ENCODE measurements around the gene DLX2.
"Not testable (repeated sequence)": the region's sequence is repeated elsewhere in the genome, so short reads cannot be mapped to it uniquely, and the experiment has no call there.

Gene DLX2

GRCh38 chr2:172102391-172103359 is at the start of gene DLX2:
TSS of gene DLX2 (minus strand) at chr2:172102900. CDS start at chr2:172102538, 362 bp downstream.
- peak; percentile 97 for DNase-seq

GRCh38 chr2:172147944-172148650 is 45.4 kb upstream of the DLX2 start:
- DNase-seq, result no peak

GRCh38 chr2:172143817-172144216 is 41.1 kb upstream of the DLX2 start:
- no peak for DNase-seq

GRCh38 chr2:172138727-172139126 is 36.0 kb upstream of the DLX2 start:
- DNase-seq, result not testable (repeated sequence)

GRCh38 chr2:172137943-172138342 is 35.2 kb upstream of the DLX2 start:
- DNase-seq, result no peak

- DNase-seq, result no peak
Observed at GRCh38 chr2:172137109-172137508, 34.4 kb upstream of the DLX2 start.

GRCh38 chr2:172135446-172135845 is 32.7 kb upstream of the DLX2 start:
- no peak for DNase-seq

GRCh38 chr2:172134270-172134669 is 31.6 kb upstream of the DLX2 start:
- DNase-seq, result no peak

- DNase-seq, result no peak
Observed at GRCh38 chr2:172131713-172132555, 29.2 kb upstream of the DLX2 start.

- no peak for DNase-seq
Observed at GRCh38 chr2:172129404-172129803, 26.7 kb upstream of the DLX2 start.

- DNase-seq, result no peak
Observed at GRCh38 chr2:172128484-172128883, 25.8 kb upstream of the DLX2 start.

- no peak for DNase-seq
Observed at GRCh38 chr2:172120118-172120517, 17.4 kb upstream of the DLX2 start.

- no peak for DNase-seq
Observed at GRCh38 chr2:172119089-172119488, 16.4 kb upstream of the DLX2 start.

GRCh38 chr2:172116107-172116506 is 13.4 kb upstream of the DLX2 start:
- DNase-seq, result peak; percentile 37

- DNase-seq, result no peak
Observed at GRCh38 chr2:172114579-172114978, 11.9 kb upstream of the DLX2 start.

GRCh38 chr2:172114176-172114575 is 11.5 kb upstream of the DLX2 start:
- DNase-seq, result not testable (repeated sequence)

GRCh38 chr2:172113617-172114016 is 10.9 kb upstream of the DLX2 start:
- DNase-seq, result peak; percentile 51

- DNase-seq, result no peak
Observed at GRCh38 chr2:172109988-172110811, 7.5 kb upstream of the DLX2 start.

- DNase-seq, result peak; percentile 53
Observed at GRCh38 chr2:172109256-172109987, 6.7 kb upstream of the DLX2 start.

- DNase-seq, result peak; percentile 40
Observed at GRCh38 chr2:172108587-172108930, 5.9 kb upstream of the DLX2 start.

Measured in eye (tissue), 1 donor.